Inflammatory macrophage treated with lipopolysaccharide for 1 hour (primary cell): ENCODE measurements around the gene DYRK1A.
A peak's percentile ranks its signal among the peaks of the same experiment; 100 is the strongest.

Experiments
- DNase-seq, 2 donors: peaks; one replicate each; pipeline ENCODE4 v3.0.0-alpha.2; 2020 to 2022

Gene DYRK1A

DNA sequence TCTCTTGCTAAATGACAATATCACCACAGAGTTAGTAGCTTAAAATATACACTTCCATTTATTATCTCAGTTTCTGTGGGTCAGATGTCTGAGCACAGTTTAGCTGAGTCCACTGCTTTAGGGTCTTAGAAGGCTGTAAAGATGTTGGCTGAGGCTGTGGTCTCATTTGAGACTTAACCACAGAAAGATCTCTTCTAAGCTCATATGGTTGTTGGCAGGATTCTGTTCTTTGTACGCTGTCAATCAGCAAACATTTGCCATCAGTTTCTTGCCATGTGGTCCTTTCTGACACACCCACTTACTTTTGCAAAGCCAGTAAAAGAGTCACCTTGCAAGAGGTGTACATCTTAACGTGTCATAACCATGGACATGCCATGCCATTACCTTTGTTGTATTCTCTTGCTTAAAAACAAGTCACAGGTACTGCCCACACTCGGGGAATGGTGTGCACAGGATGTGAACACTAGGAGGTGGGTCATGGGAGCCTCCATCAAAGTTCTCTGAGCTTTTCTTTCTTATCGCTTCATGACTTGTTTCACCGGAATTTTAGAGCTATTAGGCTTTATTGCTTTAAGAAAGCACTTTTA, 18.7 kb downstream of the DYRK1A start:
- no peak for DNase-seq

DNA sequence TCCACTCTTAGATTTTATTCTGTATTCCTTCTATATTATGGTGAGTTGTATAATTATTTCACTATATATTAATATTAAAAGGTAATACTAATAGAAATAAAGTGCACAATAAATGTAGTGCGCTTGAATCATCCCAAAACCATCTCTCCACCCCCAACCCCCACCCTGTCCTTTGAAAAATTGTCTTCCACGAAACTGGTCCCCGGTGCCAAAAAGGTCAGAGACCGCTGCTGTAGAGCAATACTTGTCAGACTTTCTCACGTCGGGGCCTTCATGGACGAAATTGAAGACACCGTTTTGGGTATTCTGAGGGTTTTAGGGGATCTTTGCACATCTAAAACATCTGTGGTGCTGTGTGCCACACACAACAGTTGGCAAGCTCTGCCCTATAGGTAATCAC, 19.6 kb downstream of the DYRK1A start:
- DNase-seq = no peak

DNA sequence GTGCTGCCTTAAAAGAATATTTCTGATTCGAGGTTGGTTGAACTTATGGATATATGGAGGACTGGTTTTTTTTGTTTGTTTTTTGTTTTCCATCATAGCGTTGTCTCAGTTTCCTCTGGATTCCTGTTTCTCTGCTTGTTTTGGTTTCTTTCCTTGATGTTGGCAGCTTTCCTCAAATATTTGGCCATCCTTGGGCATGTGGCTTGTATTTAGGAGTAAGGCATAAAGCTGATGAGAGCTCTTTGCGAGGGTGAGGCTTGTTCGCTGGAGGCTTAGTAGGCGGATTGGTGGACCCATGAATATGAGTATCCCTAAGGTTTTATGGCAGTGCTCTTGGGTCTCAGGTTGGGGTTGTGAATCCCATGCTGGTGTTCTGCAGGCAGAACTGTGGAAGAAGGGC, 22.9 kb downstream of the DYRK1A start:
- DNase-seq = no peak

DNA sequence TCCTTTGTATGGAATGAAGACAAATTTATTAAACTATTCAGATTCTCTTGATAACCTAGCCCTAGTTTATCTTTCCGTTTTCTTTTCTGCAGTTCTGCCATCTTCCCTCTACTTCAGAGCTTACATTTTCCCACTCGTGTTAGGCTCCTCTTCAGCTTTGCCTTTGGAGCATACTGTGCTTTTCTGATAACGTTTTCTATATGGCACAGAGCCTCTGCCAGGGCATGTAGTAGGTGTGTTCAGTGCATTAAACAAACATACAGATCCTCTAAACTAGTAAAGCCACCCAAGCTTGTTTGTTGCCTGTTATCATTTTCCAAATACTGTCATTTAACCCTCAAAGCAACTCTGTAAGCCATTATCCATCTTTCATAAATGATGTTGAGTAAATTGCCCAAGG, 25.1 kb downstream of the DYRK1A start:
- no peak for DNase-seq

DNA sequence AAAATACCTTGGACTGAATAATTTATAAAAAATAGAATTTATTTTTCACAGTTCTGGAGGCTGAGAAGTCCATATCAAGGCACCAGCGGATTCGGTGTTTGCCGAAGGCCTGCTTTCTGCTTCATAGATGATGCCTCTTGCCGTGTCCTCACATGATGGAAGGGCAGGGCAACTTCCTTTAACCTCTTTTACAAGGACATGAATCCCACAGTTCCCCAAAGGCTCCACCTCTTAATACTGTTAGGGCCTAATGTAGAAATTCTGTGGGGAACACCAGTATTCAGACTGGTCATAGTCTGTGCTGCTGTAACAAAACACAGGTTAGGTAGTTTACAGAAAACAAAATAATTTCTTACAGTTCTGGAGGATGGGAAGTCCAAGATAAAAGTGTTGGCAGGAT, 25.9 kb downstream of the DYRK1A start:
- DNase-seq = peak; percentile 38 to 56

DNA sequence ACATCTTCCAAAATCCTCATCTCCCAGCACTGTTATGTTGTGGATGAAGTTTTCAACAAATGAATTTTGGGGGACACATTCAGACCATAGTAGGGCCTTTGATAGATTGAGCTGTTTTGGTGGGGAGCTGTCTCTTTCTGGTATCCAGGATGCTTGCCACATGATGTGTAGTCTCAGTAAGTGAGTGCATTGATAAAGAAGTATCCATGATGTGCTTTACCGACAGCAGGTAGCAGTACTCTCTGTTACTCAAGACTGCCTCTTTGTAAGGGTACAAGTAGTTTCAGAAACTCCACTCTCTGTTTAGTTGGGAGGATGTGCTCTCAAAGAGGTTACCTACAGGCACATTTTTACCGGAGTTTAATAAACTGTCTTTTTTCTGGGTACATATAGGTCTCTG, 26.5 kb downstream of the DYRK1A start:
- no peak for DNase-seq

DNA sequence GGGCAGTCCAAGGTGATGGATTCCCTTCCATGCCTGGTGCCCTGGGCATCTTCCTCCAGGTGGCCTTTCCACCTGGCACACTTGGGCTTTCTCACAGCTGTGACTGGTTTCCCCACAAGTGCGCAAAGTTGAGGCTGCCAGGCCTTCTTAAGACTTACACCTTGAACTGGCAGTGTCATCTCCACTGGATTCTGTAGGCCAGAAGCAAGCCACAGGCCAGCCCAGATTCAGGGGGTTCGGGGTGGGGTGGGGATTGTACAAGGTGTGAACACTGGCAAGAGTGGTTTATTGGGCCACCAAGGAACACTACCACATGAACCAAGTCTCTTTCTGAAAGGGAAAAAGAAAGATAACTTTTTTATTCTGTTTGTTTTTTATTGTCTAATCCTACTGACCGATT, 27.2 kb downstream of the DYRK1A start:
- no peak for DNase-seq

DNA sequence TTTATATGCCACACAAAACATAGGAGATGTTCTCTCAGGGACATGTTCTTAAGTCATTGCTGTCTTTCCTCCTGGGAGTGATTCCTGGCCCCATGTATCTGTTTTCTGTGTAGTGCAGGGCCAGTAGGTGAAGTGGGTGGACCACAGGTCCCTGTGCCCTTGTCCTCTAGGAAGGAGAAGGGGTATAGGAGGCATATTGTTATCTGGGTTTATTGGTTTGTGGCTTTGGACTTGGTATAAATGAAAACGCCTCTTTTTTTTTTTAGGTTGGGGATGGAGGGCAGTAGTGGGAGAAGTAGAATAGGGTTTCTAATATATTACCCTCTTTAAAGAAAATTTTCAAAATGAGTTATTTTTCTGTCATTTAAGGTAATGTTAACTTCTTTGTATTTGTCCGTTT, 29.4 kb downstream of the DYRK1A start:
- DNase-seq = no peak

DNA sequence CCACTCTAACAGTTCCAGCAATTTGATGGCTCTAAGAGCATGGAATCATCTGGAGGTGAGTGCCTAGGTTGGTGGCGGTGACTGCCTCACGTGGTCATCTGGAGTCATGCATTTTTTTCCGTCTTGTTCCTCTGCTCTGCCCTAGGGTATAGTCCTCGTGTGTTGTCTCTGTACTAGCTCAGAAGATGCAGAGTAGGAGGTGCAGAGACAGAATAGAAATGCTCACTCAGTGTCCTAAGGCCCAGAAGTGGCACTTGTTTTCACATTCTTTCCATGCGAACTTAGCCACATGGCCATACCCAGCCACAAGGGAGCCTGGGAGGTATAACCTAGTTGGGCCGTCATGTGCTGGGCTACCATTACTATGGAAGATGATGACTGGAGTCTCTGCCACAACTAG, 30.3 kb downstream of the DYRK1A start:
- DNase-seq = no peak

DNA sequence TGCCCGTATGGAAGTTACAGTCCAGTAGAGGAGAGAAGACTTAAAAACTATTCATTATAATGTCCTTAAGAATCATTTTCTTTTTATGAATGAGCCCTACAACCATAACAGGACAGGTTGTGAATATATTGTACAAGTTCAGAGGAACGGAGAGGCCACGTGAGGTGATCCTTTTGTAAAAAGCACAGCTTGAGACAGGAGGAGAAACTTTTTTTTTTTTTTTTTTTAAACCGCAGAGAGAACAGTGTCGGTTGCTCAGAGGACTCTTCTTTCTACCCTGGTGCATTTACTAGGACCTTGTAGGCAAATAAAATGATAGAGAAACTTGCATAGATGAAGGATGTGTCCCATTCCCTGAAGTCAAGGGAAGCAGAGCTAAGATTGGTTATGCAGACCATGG, 32.1 kb downstream of the DYRK1A start:
- DNase-seq = no peak

DNA sequence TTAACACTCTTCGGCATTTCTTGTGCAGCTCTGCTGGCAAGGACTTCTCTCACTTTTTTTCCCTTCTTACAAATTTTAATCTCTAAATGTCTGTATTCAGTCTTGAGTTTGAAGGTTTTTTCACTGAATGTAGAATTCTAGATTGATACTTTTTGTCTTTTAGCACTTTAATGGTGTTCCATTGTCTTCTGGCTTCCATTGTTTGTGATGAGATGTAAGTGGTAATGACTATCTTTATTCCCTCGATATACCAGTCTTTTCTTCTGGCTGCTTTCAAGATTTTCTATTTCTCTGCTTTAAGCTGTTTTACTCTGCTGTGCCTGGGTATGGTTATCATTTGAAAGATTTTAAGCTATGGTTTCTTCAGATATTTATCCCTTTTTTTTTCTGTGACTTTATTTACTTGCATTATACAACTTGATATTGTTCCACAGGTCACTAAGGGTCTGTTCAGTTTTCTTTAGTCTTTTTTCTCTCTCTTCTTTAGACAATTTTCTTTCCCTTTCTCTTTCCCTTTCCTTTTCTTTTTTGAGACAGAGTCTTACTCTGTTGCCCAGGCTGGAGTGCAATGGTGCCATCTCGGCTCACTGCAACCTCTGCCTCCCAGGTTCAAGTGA, 35.8 kb downstream of the DYRK1A start:
- no peak for DNase-seq

DNA sequence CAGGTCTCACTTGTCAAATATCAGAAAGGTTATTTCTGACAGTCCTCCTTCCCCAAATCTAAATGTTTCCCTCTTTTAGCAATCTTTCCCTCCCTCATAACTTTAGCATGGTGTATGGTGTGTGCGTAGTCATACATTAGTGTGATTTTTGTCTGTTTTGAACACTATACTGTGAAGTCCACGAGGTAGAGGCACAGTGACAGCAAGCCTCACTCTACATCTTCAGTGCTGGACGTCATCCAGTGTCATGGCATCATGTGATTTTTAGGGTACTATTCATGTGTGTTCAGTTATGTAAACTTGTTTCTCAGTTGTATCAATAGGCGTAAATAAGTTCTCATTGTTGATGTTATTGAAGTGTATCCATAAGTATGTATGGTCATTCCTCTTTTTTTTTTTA, 39.1 kb downstream of the DYRK1A start:
- DNase-seq = no peak

DNA sequence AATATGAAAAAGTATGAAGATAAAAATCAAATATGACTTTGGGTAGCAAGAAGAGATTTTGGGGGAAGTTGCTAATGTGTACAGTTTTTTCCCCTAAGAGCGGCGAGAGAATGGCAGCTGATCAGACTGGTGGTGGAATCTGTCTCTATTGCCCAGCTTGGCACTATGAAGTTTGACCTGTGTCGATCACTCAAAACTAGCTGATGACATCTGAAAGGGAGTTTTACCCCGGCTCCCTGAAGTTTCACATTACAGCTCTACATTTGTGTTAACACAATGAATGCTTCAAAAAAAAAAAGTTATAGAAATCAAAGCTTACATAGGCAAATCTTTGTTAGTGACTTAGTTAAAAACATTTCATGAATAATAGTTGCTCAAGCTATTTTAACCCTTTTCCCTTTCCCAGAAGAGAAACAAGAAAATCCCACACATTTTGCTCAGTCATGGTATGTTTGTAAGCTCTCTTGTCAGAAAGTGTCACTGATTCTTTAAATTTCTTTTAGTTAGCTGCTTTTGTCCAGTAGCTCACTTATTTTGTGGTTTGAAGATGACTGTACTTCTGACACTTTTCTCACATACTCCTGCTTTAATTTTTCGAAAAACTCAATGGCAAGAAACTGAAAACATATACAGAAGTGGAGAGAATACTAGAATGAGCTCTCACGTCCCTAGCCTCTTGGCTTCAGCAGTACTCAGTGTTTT, 41.3 kb downstream of the DYRK1A start:
- DNase-seq = peak; percentile 30 to 43

DNA sequence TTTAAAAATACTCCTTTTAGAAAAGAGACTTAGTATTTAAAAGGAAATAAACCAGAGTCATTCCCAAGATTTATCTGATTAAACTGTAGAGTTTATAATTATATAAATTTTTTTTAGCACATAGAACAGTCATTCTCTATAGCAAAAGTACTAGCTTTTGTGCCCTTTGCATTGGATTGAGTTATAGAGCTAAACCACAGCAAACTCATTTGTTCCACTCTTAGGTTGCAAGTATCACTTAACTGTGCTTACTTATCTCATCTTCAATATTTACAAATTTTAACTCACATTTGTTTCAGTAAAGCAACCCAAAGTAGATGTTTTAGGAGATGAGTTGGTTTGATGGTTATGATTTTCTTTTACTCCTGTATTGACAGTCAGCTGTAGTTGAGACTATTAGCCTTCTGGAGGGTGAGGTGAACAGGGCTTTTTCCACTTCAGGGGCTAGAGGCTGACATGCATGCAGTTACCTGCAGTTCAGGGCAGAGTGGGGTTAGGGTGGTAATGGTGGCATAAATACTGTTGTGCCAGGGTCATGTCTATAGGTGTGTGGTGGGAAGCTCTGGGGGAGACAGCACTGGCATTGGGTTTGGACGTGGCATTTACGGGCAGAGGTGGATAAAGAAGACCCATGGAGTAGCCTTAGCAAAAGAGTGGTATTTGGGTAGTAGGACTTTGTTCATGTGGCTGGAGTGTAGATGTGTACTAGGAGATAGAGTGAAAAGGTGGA, 42.1 kb downstream of the DYRK1A start:
- DNase-seq = no peak

DNA sequence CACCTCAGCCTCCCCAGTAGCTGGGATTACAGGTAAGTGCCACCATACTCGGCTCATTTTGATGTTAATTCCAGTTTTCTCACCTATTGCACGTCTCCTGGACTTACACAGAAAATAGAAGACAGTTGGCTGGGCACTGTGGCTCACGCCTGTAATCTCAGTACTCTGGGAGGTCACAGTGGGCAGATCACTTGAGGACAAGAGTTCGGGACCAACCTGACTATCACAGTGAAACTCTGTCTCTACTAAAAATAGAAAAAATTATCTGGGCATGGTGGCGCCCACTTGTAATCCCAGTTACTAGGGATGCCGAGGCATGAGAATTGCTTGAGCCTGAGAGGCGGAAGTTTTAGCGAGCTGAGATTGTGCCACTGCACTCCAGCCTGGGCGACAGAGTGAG, 44.1 kb downstream of the DYRK1A start:
- DNase-seq = no peak

DNA sequence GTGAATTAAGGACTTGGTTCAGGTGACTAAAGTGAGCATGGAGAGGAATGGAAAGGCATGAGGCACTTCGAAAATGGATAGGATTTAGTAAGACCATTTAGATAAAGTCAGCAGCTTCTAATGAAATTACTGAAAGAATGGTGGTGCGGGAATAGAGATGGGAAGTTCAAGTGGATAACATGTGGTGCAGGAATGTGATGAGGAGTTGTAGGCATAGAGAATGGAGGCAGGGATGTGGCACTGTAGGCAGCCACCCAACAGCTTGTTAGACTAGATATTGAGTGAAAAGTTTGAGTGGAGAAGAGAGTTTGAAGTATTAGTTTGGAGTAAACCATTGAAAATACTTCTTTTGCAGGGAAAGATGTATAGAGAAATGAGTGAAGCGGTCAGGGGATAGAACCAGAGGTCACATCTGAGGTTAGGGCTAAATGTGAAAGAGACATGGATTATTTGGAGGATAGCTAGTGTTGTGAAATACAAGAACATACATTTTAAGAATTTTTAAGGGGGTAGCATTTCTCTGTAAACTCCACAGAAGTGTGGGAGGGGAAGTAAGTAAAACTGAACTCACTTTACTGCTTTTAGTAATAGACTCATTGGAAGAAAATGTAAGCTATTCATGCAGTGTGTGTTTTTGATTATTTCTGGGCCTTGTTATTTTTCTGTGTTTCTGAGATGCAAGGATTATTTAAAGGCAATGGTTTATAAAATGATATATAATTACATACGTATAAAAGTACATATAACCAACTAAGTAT, 46.2 kb downstream of the DYRK1A start:
- peak; percentile 37 to 50 for DNase-seq

DNA sequence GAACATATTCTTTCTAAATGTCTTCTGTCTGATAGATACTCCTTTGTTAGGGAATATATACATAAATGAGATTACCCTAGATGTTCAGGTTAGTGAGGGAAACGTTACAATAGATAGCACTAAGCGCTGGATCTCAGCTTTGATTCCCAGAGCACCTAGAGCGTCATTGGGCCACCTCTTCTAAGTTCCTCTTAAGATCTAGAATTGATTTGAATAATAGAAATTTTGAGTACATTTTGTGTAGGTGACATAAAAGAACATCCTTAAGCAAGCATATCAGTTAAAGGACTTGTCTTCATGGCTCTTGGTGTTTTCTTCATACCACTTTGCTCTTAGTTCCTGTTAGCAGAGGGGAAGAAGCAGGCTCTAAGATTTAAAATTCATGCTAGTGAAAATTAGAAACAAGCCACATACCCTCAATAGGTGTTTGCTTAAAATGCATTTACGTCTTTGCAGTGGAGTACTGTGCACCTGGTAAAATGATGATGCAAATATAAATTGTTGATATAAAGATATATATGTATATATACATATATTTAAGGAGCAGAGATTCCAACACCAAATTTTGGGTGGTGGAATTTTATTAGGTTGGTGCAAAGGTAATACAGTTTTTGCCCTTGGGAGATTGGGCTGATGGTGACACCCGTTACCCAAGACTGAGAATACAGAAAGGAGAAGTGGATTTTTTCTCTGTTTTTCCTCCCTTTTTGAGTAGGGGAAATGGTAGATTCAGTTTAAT, 47.1 kb downstream of the DYRK1A start:
- peak; percentile 21 to 43 for DNase-seq

DNA sequence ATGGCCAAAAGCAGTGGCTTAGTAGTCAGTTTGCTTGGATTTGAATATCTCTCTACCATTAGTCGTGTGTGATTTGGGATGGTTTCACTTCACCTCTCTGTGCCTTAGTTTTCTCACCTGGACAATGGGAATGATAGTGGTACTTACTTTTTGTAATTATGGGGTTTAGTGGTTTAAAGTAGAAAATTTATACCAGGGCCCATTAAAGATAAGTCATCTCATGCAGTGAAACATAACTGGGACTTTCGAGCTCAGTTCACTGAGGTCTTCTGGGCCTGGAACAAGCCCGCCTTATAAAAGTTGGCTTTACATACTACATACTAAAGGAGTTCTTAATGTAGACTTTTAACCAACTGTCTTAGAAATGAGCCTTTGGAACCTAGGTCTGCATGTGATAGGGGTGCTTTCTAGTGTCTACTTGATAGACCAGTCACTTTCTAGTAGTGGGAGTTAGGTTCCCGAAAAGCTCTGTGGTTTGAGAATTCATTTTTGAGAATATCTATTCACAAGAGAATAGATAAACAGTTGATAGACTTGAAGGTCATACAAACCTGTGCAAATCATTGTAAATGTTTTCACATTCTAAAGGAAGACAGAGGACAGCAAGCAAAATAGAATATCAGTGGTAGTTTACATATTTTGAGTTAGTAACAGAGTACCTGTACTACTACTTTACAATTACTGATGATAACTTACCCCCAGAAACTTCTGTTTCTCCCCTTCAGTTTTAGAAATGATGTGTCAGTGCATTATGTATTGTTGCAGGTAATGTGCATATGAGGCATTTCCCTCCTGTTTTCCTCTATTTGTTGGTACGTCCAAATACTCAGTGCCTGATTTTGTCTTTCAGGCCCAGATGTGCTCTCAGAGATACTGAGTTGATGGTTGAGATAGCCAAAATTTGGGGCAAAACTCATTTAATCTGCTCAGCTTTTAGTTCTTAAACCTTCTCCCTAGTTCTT, 48.0 kb downstream of the DYRK1A start:
- no peak for DNase-seq

DNA sequence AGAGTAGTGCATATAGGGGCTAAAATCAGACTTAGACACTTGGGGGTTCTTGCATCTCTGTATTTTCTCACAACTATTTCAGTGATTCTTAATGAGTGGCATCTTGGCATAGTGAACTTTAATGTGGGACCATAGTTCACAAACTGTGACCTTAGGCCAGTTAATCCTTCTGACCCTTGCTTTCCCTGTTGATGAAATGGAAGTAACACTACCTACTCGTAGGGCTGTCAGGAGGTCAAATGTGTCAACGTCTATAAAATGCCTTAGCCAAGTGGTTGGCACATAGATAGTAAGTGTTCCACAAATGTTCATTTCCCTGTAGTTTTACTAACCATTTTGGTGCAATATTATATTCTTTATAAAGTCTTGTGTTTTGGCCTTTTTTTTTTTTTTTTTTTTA, 49.4 kb downstream of the DYRK1A start:
- peak in 1 of 2 donors; percentile 57 for DNase-seq

DNA sequence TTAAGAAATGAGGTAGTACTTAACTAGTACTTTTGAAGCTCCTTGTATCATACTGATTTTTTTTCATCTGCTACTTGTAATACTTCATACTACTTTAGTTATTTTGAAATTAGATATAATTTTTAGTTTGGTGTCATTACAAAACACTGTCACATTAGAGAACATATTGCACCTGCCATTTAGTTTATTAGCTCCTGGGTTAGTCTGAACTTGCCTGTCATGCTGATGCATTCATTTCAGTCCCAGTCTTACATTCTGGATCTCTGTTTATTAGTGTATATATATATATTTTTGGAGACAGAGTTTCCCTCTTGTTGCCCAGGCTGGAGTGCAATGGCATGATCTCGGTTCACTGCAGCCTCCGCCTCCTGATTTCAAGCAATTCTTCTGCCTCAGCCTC, 50.3 kb downstream of the DYRK1A start:
- no peak for DNase-seq

DNA sequence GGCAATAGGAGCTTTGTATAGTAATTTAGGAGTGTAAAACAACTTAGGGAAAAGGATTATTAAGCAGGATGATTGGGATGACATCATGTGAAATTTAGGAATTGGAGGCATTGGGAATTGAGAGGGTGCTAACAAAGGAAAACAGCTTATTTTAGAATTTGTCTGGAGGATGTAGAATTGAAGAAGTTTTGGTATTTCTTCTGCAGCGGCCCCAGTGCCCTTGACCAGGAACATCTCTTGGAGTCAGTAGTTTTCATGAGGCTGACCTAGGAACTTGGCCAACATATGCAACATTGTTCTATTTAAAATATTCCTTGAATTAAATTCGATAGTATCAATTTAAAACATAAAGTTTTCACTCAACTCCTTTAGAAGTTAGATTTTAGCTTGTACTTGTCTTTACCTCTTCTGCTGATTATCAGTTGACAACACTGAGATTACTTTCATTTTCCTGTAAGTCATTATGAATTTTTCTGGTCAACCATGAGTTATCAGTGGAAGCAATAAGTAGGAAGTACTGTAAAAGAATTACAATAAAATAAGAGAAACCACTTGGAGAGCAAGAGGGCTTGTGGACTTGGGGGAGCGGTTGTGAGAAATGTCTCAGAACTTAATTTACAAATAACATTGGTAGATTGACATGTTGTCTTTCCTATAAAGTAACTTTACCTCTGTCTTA, 52.8 kb downstream of the DYRK1A start:
- DNase-seq = no peak
